AG10803 (cell line): ENCODE measurements around the gene ZNF619.

Source experiments
- DNase-seq: peaks from one replicate; pipeline ENCODE4 v3.0.0; 2010; ENCODE audit warnings: low read depth
- H3K4me3 ChIP-seq: 2 replicates; pipeline ENCODE4 v1.5.1; 2011; ENCODE audit warnings: mild to moderate bottlenecking, low read length, control low read depth
- CTCF ChIP-seq: conservative IDR thresholded peaks from 2 replicates; pipeline ENCODE4 v1.5.1; 2011; ENCODE audit warnings: mild to moderate bottlenecking, low read length, control low read depth, inconsistent platforms

ZNF619 gene

GRCh38 chr3:40497288-40497687 lies 20.4 kb downstream of the ZNF619 start:
- TF ChIP-seq CTCF, result no peak
- no peak overlapping the region for H3K4me3 ChIP-seq
- no peak for DNase-seq

GRCh38 chr3:40499952-40500351 lies 23.0 kb downstream of the ZNF619 start:
- H3K4me3 ChIP-seq, result no peak overlapping the region
- no peak for DNase-seq
- TF ChIP-seq CTCF, result no peak

GRCh38 chr3:40502034-40502433 lies 25.1 kb downstream of the ZNF619 start:
- TF ChIP-seq CTCF, result no peak
- H3K4me3 ChIP-seq, result no peak overlapping the region
- DNase-seq, result no peak

GRCh38 chr3:40504636-40505430 lies 27.9 kb downstream of the ZNF619 start:
- H3K4me3 ChIP-seq, result no peak overlapping the region
- TF ChIP-seq CTCF, result no peak
- peak; percentile 98 for DNase-seq

GRCh38 chr3:40505599-40506462 lies 28.9 kb downstream of the ZNF619 start, which contains the start of gene ZNF620:
ZNF620 (plus strand) TSS chr3:40506039; CDS start chr3:40506353, 314 bp downstream.
- peak; percentile 27 for DNase-seq
- peak within 1 kb of the TSS; percentile 69 for H3K4me3 ChIP-seq
- peak; percentile 33; the same call in 1 of the 2 replicates for TF ChIP-seq CTCF

- TF ChIP-seq CTCF, result no peak
- no peak overlapping the region for H3K4me3 ChIP-seq
- DNase-seq, result no peak
These were observed 34.3 kb downstream of the ZNF619 start for GRCh38 chr3:40511031-40511718.
